CD4-positive, alpha-beta T cell treated with Interleukin-15 for 4 hours (primary cell): ENCODE results near the gene B3GLCT.
"Not testable (repeated sequence)": the region's sequence is repeated elsewhere in the genome, so short reads cannot be mapped to it uniquely, and the experiment has no call there.

Source experiments
- DNase-seq: peaks from one replicate; pipeline ENCODE4 v3.0.0-alpha.2; 2020; ENCODE audit warnings: low spot score

The B3GLCT gene

DNA sequence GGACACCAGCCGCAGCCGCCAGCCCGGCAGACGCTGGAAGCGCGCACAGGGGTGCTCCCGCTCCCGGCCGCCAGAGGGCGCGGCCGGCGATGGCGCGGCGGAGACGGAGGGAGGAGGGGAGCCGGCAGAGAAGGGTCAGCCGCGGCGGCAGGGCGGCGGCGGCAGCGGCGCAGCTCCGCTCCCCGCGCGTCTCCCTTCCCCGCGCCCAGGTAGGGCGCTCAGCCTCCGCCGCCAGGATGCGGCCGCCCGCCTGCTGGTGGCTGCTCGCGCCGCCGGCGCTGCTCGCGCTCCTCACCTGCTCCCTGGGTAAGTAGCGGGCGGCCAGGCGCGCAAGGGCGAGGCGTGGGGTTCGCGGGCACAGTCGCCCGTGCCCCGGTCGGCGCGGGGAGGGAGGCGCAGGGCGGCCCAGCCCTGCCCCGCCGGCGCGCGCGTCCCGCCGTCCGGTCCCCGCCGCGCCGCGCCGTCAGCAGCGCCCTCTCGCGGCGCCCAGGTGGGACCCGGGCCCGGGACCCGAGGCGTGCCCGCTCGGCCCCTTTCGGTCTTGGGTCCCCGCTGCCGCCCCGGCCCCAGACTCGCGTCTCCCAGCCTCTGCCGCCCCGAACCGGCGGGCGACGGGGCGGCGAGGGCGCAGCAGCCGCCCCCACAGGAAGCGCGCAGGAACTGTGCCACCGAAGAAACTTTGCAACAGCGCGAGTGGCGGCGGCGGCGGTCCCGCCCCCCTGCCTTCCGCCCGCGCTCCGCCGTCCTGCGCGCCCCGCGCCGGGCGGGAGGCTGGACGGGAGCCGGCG, at the start of gene B3GLCT:
TSS of gene B3GLCT (plus strand) at position 127 of the 788 bp plus-strand sequence. CDS start at position 237, 110 bp downstream.
- peak; percentile 82 for DNase-seq

DNA sequence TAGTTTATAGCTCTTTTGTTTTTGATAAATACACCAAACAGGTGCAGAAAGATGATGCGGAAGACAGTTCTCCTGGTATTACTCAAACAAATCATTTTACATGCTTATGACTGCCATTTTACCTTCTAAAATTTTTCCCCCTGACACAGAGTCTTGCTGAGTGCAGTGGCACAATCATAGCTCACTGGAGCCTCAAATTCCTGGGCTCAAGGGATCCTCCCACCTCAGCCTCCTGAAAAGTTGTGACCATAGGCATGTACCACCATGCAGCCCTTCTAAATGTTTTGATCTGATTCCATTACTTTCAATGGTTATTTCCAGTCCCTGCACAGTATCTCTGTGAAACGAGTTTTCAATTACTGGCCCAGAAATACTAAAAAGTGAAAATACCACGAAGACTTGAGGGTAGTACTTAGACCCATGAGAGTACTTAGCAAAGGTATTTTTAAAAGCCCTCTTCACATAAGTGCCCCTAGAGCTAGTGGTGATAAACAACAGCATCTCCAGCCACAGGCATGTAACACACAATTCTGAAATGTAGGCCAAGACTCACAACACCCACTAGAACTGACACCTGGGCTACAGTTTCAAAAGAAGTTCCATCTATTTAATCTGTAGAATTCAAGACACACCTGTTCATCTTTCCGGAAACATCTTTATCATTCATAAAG, 49.3 kb upstream of the B3GLCT start:
- DNase-seq = no peak

DNA sequence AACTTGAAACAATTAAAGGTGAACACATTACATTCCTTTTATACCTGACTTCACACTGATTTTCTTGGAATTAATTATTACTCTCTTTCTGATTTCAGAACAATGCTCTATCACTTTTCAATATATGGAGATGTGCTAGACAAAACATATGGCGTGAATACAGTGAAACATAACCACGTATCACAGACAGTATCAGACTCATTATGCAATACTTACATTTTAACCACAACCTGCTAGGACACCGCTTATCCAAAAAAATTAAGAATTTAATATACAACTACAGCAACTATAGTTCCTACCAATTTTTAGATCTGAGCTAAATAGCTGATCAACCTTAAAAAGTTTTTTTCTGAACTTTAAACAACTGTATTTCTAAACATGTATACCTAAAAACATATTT, 47.9 kb upstream of the B3GLCT start:
- no peak for DNase-seq

DNA sequence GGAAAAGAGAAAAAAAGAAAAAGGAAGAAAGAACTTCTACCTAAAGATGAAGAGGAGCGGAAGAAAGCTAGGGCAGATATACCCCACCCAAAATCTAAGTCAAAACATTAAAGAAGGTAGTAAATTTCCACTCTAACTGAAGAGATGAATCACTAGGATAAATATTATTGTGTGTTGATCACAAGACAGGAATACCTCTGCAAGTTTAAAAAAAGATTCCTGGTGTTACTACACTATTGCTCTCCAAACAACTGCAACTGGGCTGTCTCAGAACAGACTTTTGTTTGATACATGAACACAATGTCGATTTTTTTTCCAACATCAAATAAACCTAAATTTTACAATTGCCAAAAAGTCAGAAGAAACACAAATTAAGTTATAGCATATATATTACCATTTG, 44.8 kb upstream of the B3GLCT start:
- no peak for DNase-seq

DNA sequence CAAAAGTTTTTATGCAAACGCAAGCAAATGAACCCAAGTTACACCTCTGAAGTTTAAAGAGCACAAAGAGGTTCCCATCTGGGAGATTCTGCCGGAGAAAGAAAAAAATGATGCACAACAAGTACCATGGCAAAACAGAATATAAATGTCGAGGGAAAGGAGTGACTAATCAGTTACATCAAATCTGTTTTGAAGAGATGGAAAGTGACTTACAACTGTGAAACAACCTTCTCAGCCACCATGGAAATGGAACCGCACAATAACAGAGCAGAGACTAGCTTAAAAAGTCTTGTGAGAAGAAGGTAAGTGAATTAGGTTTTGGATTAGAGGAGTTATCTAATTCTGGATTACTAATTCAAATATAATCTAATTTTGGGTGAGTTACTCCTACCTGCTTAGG, 40.5 kb upstream of the B3GLCT start:
- DNase-seq = peak; percentile 4

DNA sequence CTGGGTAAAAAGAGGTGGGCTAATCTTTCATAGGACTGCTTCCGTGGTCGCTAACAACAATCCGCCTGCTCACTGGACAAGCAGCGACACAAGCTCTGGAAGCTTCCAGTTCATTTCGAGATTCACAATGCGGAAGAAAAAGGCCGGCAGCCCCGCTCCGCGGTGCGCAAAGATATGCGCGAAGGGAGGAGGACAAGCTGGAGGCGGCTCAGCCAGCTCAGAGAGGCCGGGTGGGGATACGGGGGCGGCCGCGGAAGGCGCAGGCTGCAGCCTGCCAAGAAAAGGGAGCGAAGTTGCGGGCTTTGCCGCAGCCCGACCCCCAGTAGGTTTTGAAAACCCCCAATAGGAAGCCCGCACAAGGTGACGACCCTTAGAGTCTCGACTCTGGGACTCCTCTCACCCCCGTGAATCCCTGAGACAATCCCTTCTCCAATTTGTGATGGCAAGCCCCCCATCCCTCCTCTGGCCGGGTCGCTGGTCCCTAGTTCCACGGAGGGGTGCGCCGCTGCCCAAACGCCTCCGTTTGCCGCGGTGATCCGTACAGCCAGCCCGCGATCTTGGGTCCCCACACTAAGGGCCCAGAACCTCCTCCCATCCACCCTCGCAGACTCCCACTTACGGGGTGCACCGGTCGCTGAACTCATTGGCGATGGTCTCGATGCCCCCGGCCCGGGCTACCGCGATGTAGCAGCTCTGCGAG, 38.8 kb upstream of the B3GLCT start:
- DNase-seq = peak; percentile 45

DNA sequence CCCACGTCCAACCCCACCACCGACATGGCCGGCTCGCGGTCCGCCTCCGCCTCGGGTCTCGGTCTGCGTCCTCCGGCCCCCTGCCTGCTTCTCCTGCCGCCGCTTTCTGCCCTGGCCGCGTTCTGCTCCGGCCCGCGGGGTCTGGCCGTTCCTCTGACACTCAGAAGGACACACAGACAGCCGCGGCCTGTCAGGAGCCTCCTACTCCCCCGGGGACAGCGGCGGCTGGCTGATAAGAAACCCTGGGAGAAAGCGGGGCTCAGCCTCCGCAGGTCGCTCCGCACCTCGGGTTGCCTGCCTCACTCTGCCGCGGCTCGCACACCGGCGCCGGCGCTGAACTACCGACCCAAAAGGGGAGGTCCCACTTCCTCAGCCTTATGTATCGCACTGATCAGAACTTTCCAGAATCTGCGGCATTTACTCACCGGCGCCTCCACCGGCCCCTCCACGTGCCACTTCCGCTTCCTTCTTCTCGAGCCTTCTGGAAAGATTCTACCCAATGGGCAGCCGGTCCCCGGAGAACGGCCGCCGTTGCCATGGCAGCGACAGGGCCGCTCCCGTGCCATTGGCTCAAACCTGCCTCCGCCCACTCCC, 38.1 kb upstream of the B3GLCT start, which contains the start of gene HSPH1:
TSS of gene HSPH1 (minus strand) at position 348 of the 594 bp plus-strand sequence. CDS start at position 26, 322 bp downstream.
- peak; percentile 99 for DNase-seq

DNA sequence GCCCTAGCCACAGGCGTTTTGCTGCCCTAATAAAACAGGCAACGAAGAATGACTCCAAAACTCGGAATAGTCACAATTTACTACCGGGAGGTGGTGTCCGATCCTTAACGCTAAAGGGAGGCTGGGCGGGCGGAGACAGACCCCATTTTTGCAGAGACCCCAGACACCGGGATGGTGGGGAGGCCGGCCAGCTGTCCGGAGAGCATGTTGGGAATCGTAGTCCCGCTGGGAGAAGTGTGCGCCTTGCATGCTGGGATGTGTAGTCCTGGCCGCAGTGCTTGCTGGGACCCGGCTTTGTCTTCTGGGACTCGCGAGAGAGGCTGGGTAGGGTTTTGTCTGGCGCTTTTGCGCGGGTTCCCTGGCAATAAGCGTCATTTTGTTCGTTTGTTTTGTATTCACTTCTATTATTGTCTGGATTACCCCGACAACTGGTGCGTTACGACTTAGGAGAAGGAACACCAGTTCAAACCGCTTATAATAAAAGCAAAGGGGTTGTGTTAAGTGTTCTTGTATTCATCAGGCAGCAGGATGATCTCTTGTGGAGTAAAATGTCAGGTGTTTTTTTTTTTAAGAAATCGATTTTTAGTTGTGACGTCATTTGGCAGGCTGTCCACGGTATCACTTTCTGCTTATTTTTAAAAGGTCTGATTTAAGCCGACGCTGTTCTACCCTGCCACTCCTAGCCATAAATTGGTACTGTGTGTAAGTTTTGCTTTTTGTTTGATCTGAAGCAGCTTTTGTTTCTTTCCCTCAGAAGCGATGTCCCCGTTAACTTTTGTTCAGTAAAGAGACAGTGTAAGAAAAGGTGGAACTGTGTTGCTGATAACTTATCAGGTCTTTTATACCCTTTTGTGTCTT, 37.4 kb upstream of the B3GLCT start:
- DNase-seq = peak; percentile 96

DNA sequence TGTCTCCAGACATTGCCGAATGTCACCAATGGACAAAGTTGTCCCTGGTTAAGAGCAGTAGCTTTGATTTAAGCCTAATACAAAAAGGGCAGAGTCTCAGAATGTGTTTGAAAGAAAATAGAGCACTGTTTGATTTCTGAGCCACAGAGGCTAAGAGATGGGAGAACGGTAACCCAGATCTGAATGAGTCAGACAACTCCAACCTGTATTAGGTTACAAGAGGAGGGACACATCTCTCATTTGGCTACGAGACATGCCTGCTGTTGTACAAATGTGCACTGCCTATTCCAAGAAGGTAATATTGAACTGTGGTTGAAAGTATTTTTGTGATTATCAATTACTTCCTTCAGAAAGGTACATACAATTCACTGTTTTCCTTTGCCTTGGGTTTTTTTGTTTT, 33.2 kb upstream of the B3GLCT start:
- DNase-seq = no peak

DNA sequence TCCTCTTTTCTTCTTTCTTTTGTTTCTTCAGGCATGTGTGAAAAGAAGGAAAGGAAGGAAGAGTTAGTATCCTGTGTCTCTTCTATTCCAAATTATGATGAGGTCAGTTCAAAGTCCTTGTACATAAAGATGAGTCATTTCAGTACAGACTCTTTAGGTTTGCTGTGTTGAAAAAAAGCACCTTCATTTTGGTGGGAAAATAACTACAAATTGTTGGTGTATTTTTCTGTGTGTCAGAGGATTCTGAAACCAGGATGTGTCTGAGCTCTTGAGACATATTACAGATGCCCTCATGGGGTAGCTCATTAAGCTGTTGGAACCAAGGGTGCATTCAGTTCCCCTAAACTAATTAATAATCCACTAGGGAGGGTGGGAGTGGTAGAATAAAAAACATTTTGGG, 32.3 kb upstream of the B3GLCT start:
- DNase-seq = no peak

DNA sequence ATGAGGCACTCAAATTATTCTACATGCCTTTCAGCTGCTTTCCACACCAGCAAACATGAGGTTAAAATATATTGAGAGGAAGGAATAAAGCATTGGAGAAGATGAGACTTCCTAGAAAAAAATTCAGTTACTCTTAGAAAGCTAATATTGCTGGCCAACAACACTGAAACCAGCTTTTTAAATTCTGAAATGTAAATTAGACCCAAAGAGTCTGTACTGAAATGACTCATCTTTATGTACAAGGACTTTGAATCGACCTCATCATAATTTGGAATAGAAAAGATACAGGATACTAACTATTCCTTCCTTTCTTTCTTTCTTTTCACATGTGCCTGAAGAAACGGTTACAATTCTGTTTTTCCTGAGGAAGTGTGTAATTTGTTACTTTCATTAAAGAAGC, 31.6 kb upstream of the B3GLCT start:
- no peak for DNase-seq

DNA sequence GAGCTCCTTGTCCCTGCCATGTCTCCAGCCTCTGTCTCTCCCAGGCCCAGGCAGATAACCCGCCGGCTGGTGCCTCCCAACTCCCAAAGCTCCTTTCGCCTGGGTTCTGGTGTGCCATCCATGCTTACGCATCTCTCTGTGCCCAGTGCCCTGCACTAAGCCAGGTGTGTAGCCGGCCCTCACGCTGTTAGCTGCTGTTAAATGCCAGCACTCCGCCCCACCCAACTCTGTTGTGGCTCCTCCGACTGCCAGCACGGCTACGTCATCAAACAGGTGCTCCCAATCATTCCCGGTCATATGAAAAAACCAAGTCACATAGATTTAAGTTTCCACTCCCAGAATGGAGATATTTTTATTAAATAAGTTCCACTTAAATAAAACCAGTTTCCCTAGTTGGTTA, 31.0 kb upstream of the B3GLCT start:
- no peak for DNase-seq

DNA sequence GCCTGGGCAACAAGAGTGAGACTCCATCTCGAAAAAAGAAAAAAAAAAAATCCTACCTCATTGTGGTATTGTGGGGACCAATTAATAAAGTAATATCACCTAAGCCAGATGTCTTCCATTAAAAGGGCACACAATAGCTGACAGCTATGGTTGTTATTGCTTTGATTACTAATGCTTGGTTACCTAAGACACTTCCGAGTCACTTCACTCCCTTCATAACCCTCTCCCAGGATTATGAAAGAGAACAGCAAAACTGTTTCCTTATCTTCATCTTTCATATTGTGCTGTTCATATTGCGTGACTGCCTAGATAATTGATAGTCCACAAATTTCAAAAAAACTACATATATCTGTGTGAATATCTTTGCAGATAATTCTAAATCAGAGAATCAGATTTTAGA, 27.8 kb upstream of the B3GLCT start:
- no peak for DNase-seq

DNA sequence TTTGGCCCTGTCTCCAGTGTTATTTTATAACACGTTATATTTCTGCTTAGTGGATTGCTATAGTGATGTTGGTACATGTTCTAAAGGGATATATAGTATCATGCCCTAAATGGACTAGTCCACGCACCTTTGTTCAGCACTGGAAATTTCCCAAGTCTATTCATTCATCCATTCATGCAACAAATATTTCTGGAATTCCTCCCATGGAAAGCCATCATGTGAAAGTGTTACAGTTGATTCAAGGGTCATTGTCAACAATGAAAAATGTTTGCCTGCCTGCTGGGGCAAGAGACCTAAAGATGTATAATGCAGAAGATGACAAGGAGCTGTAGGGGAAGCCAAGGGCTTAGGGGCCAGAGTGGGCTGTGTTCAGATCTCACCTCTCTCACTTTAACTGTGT, 27.2 kb upstream of the B3GLCT start:
- no peak for DNase-seq

DNA sequence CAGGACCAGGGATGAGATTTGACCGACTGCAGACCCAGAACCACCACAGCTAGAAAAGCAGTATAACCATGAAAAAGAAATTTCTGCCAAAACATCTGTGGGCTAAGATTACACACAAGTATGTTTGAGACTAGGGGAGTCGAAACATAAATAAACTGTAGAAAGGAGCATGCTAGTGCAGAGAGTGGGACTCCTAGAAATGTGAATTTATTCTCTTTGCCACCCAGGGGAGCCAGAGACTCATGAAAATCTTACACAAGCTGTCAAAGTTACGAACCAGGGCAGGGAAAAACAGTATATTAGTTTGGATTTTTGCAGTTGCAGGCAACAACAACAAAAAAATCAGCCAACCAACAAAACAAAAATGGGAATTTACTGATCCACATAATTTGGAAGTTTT, 25.8 kb upstream of the B3GLCT start:
- no peak for DNase-seq

DNA sequence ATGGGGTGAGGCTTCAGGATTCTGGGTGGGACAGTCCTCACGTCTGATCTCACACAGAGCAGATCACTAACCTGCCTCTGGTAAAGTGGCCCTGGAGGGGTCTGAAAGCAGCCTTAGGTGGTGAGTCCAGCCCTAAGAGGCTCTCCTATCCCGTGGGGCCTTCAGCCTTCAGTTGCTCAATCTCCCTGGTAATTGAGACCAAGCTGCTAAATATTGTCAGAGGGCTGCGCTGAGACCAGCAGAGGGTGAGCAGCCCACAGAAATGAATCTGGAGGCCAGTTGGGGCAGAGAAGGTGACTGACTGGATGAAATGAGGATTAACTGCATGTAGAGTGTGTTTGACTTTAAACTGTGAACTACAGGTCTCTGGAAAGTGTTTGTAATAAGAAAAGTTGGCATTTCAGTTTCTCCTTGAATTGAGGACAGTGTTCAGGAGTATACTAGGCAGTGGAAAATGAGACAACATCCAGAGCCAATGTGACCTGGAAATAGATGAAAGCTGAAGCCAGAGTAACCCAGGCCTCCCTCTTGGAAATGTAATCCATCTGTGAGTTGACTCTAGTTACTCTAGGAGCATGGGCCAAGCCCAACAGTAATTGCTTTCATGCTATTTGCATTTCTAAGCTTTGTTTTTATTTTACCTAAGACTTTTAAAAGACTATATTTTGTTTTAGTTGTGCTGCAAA, 23.8 kb upstream of the B3GLCT start:
- no peak for DNase-seq

DNA sequence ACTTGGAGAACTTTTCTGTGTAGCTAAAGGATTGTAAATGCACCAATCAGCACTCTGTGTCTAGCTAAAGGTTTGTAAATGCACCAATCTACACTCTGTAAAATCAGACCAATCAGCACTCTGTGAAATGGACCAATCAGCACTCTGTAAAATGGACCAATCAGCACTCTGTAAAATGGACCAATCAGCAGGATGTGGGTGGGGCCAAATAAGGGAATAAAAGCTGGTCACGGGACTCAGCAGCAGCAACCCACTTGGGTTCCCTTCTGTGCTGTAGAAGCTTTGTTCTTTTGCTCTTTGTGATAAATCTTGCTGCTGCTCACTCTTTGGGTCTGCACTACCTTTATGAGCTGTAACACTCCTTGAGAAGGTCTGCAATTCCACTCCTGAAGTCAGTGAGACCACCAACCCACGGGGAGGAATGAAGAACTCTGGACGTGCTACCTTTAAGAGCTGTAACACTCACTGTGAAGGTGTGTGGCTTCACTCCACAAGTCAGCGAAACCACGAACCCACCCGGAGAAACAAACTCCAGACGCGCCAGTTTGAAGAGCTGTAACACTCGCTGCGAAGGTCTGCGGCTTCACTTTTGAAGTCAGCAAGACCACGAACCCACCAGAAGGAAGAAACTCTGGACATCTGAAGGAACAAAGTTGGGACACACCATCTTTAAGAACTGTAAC, 21.8 kb upstream of the B3GLCT start:
- not testable (repeated sequence) for DNase-seq

DNA sequence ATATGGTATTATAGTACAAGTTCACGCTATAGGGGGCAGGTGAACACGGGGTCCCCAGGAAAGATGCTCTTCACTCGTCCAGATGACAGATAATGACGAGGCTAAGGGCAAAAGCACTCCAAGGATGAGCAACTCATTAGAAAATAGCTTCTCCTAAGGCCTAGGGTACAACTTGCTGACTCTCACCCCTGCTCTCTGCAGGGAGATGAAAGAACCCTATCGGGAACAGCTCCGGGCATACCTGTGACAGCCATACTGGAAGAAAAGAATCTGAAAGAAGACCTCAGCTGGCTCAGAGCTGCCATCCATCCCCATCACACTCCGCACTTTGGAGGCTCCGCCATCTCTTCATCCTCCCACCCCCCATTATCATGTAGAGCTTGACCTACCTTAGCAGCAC, 20.5 kb upstream of the B3GLCT start:
- DNase-seq = no peak

DNA sequence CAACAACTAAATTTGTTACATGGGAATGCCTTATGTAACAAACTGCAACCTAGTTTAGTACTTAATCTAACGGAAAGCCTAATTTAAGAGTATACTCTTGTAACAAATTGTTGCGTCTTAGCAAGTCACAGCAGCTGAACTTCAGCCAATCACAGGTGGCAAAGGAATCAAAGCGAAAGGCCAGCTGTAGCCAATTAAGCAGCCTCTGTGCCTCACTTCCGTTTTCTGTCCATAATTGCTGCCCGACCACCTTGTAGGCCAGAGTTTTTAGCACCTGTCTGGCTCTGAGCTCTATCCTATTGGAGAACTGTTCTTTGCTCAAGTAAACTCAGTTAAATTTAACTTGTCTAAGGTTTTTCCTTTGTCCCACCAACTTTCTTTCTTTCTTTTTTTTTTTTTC, 20.0 kb upstream of the B3GLCT start:
- no peak for DNase-seq

DNA sequence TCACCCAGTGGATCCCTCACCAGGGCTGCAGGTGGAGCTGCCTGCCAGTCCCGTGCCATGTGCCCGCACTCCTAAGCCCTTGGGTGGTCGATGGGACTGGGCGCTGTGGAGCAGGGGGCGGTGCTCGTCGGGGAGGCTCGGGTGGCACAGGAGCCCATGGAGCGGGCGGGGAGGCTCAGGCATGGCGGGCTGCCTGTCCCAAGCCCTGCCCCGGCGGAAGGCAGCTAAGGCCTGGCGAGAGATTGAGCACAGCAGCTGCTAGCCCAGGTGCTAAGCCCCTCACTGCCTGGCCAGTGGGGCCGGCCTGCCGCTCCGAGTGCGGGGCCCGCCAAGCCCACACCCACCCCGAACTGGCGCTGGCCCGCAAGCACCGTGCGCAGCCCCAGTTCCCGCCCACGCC, 16.8 kb upstream of the B3GLCT start:
- DNase-seq = no peak
